Natural killer cell (primary cell): ENCODE measurements around the gene TTLL11. TPM values are rescaled to one million over a fixed set of nuclear protein-coding genes. Genes with fewer than 3 reads are reported as not detected.

Experiments used
- ATAC-seq, 3 donors: fragments of 150-1000 bp in 2 of 3; fragments of 200-7000 bp in 1 of 3; cut with Tn5 transposase; 1 replicate in 1 of 3; 2 replicates in 2 of 3; pipeline ENCODE4 v1.10.0; 2021; ENCODE audit warnings: mild to moderate bottlenecking in 2 of 3, moderate library complexity in 2 of 3
- DNase-seq, 2 donors: peaks; one replicate each; pipeline versions ENCODE4 v3.0.0 to v3.0.0-alpha.2; 2013 to 2021; ENCODE audit warnings: mixed read lengths in 1 of 2
- H3K27ac ChIP-seq: one replicate; pipeline ENCODE4 v1.5.1; 2013; ENCODE audit warnings: mild to moderate bottlenecking, low read length
- H3K27me3 ChIP-seq: one replicate; pipeline ENCODE4 v1.6.1; 2013; ENCODE audit warnings: low read length; ENCODE audit not compliant: control insufficient read depth, insufficient read depth
- H3K36me3 ChIP-seq: one replicate; pipeline ENCODE4 v1.6.1; 2013; ENCODE audit warnings: low read length; ENCODE audit not compliant: control insufficient read depth, insufficient read depth
- H3K4me1 ChIP-seq: one replicate; pipeline ENCODE4 v1.6.1; 2013; ENCODE audit warnings: low read length; ENCODE audit not compliant: control insufficient read depth, insufficient read depth
- H3K4me3 ChIP-seq: one replicate; pipeline ENCODE4 v1.5.1; 2013; ENCODE audit warnings: low read length
- H3K9me3 ChIP-seq: one replicate; pipeline ENCODE4 v1.6.1; 2013; ENCODE audit warnings: low read length; ENCODE audit not compliant: control insufficient read depth, insufficient read depth
- H3K27ac Mint-ChIP-seq, 2 donors: one replicate each; pipeline ENCODE4 v1.8.0; 2022; ENCODE audit warnings: mild to moderate bottlenecking in 2 of 2, mixed read lengths in 2 of 2, moderate library complexity in 1 of 2
- H3K27me3 Mint-ChIP-seq, 2 donors: one replicate each; pipeline ENCODE4 v1.8.0; 2022; ENCODE audit warnings: low read depth in 2 of 2, mixed read lengths in 2 of 2
- H3K36me3 Mint-ChIP-seq: one replicate; pipeline ENCODE4 v1.8.0; 2022; ENCODE audit warnings: mixed read lengths
- H3K4me1 Mint-ChIP-seq, 2 donors: one replicate each; pipeline ENCODE4 v1.8.0; 2022; ENCODE audit warnings: mixed read lengths in 2 of 2
- H3K4me3 Mint-ChIP-seq: one replicate; pipeline ENCODE4 v1.8.0; 2022; ENCODE audit warnings: mild to moderate bottlenecking, moderate library complexity, mixed read lengths
- H3K9me3 Mint-ChIP-seq, 2 donors: one replicate each; pipeline ENCODE4 v1.8.0; 2022; ENCODE audit warnings: mixed read lengths in 2 of 2
- WGBS: methylation state at CpG from one replicate; pipeline ENCODE4 v1.1.7; 2013; ENCODE audit warnings: missing lambda C conversion rate; ENCODE audit not compliant: insufficient coverage; 5-methylcytosine and 5-hydroxymethylcytosine counted together
- intact Hi-C: fragments of 100-400 bp; cut with micrococcal nuclease; formaldehyde crosslinking; loops from one replicate; pipeline ENCODE4 v1.14.2; 2022
- total RNA-seq, 4 donors: library from RNA; stranded (reverse); fragments of 120-200 nt in 1 of 4; gene quantifications; one replicate each; pipeline versions ENCODE4 v1.2.3 to v1.2.4, GENCODE V29; 2013 to 2022
- TF ChIP-seq, protein P1 (sequence below): fragments of 200-600 bp; IDR thresholded peaks from one replicate; pipeline ENCODE4 v1.8.0; 2022; ENCODE audit warnings: antibody characterized with exemption

The TTLL11 gene
- total RNA-seq, 3 donors from 2014 or later (not counting 1 experiment from before 2014, with no cell fraction given) = 3.4 to 4.6 (median 3.6) TPM

DNA sequence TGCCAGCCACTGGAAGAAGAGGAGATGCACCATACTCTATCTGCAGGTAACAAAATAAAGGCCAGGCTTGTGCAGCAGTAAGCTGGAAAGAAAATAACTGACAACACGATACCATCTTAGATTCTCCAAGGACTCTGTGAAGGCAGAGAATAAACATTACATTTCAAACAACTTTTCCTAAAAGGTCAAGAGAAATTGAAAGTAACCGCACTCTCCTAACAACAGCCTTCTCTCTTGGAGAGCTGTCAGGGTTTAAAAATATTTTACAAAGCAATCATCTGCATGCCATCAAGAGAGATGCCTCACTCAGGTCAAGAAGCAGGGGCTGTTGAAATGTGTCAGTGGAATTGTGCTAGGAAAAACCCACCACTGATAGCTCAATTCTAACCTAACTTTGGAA is 13.5 kb upstream of the TTLL11 start:
- TF ChIP-seq, protein P1, sequence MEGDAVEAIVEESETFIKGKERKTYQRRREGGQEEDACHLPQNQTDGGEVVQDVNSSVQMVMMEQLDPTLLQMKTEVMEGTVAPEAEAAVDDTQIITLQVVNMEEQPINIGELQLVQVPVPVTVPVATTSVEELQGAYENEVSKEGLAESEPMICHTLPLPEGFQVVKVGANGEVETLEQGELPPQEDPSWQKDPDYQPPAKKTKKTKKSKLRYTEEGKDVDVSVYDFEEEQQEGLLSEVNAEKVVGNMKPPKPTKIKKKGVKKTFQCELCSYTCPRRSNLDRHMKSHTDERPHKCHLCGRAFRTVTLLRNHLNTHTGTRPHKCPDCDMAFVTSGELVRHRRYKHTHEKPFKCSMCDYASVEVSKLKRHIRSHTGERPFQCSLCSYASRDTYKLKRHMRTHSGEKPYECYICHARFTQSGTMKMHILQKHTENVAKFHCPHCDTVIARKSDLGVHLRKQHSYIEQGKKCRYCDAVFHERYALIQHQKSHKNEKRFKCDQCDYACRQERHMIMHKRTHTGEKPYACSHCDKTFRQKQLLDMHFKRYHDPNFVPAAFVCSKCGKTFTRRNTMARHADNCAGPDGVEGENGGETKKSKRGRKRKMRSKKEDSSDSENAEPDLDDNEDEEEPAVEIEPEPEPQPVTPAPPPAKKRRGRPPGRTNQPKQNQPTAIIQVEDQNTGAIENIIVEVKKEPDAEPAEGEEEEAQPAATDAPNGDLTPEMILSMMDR = no peak
- Histone ChIP-seq H3K4me3 (no peak overlapping the region), H3K9me3 (no peaks in the 10 kb centered on the region), H3K27me3 (no peaks in the 10 kb centered on the region), H3K36me3 (no peaks in the 10 kb centered on the region), H3K4me1 (no peaks in the 10 kb centered on the region), H3K27ac (no peak overlapping the region)
- 96% methylated on average over 2 of the region's 2 CpGs for WGBS
- Mint-ChIP-seq H3K4me3 (no peak overlapping the region), H3K36me3 (no peaks in the 10 kb centered on the region), H3K27me3 (no peaks in the 10 kb centered on the region), H3K9me3 (peaks cover 0 to 3% of the 10 kb centered on the region in 2 donors), H3K4me1 (no peaks in the 10 kb centered on the region), H3K27ac (no peak overlapping the region)
- ATAC-seq (no peak), DNase-seq (no peak)
- intact Hi-C loops = no loop called here

DNA sequence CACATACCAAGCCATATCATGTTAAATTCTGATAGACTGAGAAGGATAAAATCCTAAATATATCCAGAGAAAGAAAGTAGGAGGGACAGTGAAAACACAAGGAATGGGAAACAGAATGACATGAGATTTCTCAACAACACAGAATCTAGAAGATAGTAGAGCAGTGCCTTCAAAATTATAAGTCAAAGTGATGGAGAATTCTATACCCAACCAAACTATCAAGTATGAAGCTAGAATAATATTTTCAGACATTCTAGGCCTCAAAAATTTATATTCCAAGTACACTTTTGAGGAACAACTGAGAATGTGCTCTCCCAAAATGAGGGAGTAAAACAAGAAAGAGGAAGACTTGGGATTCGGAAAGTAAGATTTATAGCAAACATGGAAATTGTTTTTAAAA is 10.9 kb upstream of the TTLL11 start:
- no peak overlapping the region for H3K27ac Mint-ChIP-seq
- DNase-seq (no peak), ATAC-seq (no peak)
- H3K36me3 ChIP-seq = no peaks in the 10 kb centered on the region
- TF ChIP-seq, protein P1 = no peak
- H3K4me3 Mint-ChIP-seq = no peak overlapping the region
- H3K27me3 ChIP-seq = no peaks in the 10 kb centered on the region
- no peaks in the 10 kb centered on the region for H3K27me3 Mint-ChIP-seq
- H3K9me3 Mint-ChIP-seq = peaks cover 0 to 3% of the 10 kb centered on the region in 2 donors
- no peaks in the 10 kb centered on the region for H3K9me3 ChIP-seq
- H3K36me3 Mint-ChIP-seq = no peaks in the 10 kb centered on the region
- no peak overlapping the region for H3K27ac ChIP-seq
- peaks cover 0 to 5% of the 10 kb centered on the region in 2 donors for H3K4me1 Mint-ChIP-seq
- H3K4me3 ChIP-seq = no peak overlapping the region
- intact Hi-C loops = no loop called here
- 83% methylated on average over 1 of the region's 1 CpG for WGBS
- peaks cover 4% of the 10 kb centered on the region for H3K4me1 ChIP-seq

DNA sequence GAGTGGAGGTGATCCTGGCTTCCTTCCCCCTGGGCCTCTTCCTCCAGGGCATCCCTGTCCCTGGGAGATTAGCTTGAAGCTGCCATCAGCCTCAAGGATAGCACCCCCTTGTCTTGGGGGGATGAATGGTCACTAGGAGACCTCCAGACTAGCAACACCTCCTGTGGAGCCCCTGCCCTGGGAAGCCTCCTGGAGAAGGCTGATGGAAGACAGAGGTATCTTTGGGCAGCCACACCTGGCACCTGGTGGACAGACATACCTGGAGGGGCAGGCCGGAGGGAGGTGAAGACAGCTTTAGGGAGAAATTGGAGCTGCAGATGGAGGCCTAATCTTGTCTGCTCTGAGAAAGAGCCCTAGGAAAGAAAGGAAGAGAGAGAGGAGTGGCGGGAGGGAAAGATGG is 9.0 kb upstream of the TTLL11 start:
- Mint-ChIP-seq H3K27ac (no peak overlapping the region), H3K36me3 (no peaks in the 10 kb centered on the region), H3K9me3 (peaks cover 0 to 3% of the 10 kb centered on the region in 2 donors), H3K4me1 (peaks cover 0 to 5% of the 10 kb centered on the region in 2 donors), H3K4me3 (no peak overlapping the region), H3K27me3 (peaks cover 2 to 4% of the 10 kb centered on the region in 2 donors)
- Histone ChIP-seq H3K27me3 (no peaks in the 10 kb centered on the region), H3K9me3 (no peaks in the 10 kb centered on the region), H3K4me1 (peaks cover 4% of the 10 kb centered on the region), H3K27ac (no peak overlapping the region), H3K36me3 (no peaks in the 10 kb centered on the region), H3K4me3 (no peak overlapping the region)
- TF ChIP-seq, protein P1 = no peak
- WGBS = 89% methylated on average over 1 of the region's 2 CpGs
- intact Hi-C loops = no loop called here
- DNase-seq (no peak), ATAC-seq (no peak)

DNA sequence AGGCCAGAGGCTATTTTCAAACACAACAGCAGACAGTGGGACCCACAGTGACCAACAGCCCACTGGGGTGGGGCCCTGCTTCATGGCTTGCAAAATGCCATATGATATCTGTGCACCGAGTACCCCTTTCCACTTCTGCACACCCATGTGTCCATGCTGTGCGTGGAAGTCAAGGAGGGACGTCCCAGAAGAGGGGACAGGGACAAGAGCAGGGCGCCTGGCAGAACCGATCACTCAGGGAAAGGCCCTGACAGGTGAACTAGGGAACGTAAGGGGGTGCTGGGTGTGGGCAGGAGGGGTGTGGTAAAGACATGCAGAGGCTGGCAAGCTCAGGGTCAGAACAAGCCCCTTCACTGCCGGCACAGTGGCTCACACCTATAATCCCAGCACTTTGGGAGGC is 7.6 kb upstream of the TTLL11 start:
- 93% methylated on average over 7 of the region's 7 CpGs for WGBS
- H3K27me3 ChIP-seq = no peaks in the 10 kb centered on the region

More for the DNA sequence above, 7.6 kb upstream of the TTLL11 start:
- H3K27me3 Mint-ChIP-seq = peaks cover 8 to 9% of the 10 kb centered on the region in 2 donors
- ATAC-seq (no peak), DNase-seq (no peak)
- peaks cover 0 to 5% of the 10 kb centered on the region in 2 donors for H3K4me1 Mint-ChIP-seq
- TF ChIP-seq, protein P1 = no peak
- no peak overlapping the region for H3K4me3 Mint-ChIP-seq
- H3K27ac Mint-ChIP-seq = no peak overlapping the region
- peaks cover 0 to 3% of the 10 kb centered on the region in 2 donors for H3K9me3 Mint-ChIP-seq
- no peaks in the 10 kb centered on the region for H3K36me3 Mint-ChIP-seq
- Histone ChIP-seq H3K9me3 (no peaks in the 10 kb centered on the region), H3K36me3 (no peaks in the 10 kb centered on the region), H3K4me1 (peaks cover 4% of the 10 kb centered on the region), H3K4me3 (no peak overlapping the region), H3K27ac (no peak overlapping the region)
- intact Hi-C loops = no loop called here
